Upper lobe of left lung (tissue), 6 donors: ENCODE data around the gene AKAP6. TPM values are rescaled to one million over a fixed set of nuclear protein-coding genes. Genes with fewer than 3 reads are reported as not detected.
A peak's percentile ranks its signal among the peaks of the same experiment; 100 is the strongest.

Source experiments
- ATAC-seq, 2 donors: fragments of 200-7000 bp; cut with Tn5 transposase; one replicate each; pipeline ENCODE4 v1.9.1; 2022; ENCODE audit warnings: mild to moderate bottlenecking in 2 of 2, moderate library complexity in 2 of 2; ENCODE audit not compliant: low FRiP score in 2 of 2
- DNase-seq, 2 donors: peaks; one replicate each; pipeline ENCODE4 v3.0.0-alpha.2; 2019 to 2020
- H3K27ac ChIP-seq, 4 donors: fragments of 200-600 bp; sonication (generic); one replicate each; pipeline ENCODE4 v1.5.1; 2016 to 2019
- H3K27me3 ChIP-seq, 4 donors: fragments of 200-600 bp; sonication (generic); one replicate each; pipeline ENCODE4 v1.5.1; 2017 to 2019
- H3K36me3 ChIP-seq, 4 donors: fragments of 200-600 bp; sonication (generic); one replicate each; pipeline ENCODE4 v1.5.1; 2016 to 2019
- H3K4me1 ChIP-seq, 4 donors: fragments of 200-600 bp; sonication (generic); one replicate each; pipeline ENCODE4 v1.5.1; 2018 to 2019
- H3K4me3 ChIP-seq, 4 donors: fragments of 200-600 bp; sonication (generic); one replicate each; pipeline ENCODE4 v1.5.1; 2017 to 2019; ENCODE audit warnings: mild to moderate bottlenecking in 2 of 4, moderate library complexity in 1 of 4
- H3K9me3 ChIP-seq, 4 donors: fragments of 200-600 bp; sonication (generic); one replicate each; pipeline ENCODE4 v1.5.1; 2018 to 2019
- CTCF ChIP-seq, 6 experiments: fragments of 450-650 bp in 4 of 6; fragments of 200-600 bp in 2 of 6; sonication (generic) in 2 of 6; IDR thresholded peaks; one replicate each; pipeline ENCODE4 v1.5.1; 2016 to 2019; ENCODE audit warnings: antibody characterized with exemption in 6 of 6
- EP300 ChIP-seq, 4 donors: sonication (generic); formaldehyde crosslinking; IDR thresholded peaks; one replicate each; pipeline ENCODE4 v1.5.1; 2017; ENCODE audit warnings: antibody characterized with exemption in 4 of 4, control low read depth in 2 of 4
- POLR2A ChIP-seq, 4 donors: fragments of 450-650 bp; IDR thresholded peaks; one replicate each; pipeline ENCODE4 v1.5.1; 2016 to 2017; ENCODE audit warnings: antibody characterized with exemption in 4 of 4, mild to moderate bottlenecking in 2 of 4
- POLR2AphosphoS5 ChIP-seq, 2 donors: sonication (generic); formaldehyde crosslinking; IDR thresholded peaks; one replicate each; pipeline ENCODE4 v1.5.1; 2017; ENCODE audit warnings: antibody characterized with exemption in 2 of 2
- WGBS, 2 donors: methylation state at CpG; one replicate each; pipeline ENCODE4 v1.1.5; 2017 to 2018; 5-methylcytosine and 5-hydroxymethylcytosine counted together
- total RNA-seq, 6 donors: library from RNA; depleted of rRNA in 4 of 6; stranded (reverse); fragments of >200 nt in 4 of 6; gene quantifications; one replicate each; pipeline versions ENCODE4 v1.1.0 to v1.2.1, GENCODE V29; 2016 to 2021
- donor health status: DM: no; HTN: no; CAD: no; lungs with moderate emphysema.
- donor health status: DM: no; HTN: yes; CAD: no; lungs with severe emphysema.

Gene AKAP6
- total RNA-seq, 6 donors from 2014 or later, result 6.2 to 27.7 (median 10.7) TPM

- no peaks in the 10 kb centered on the region for H3K9me3 ChIP-seq
- no peak overlapping the region for H3K27ac ChIP-seq
- 83 to 86% methylated on average over 1 of the region's 1 CpG for WGBS, 2 donors
- no peaks in the 10 kb centered on the region for H3K36me3 ChIP-seq
- no peaks in the 10 kb centered on the region for H3K27me3 ChIP-seq
- TF ChIP-seq EP300 (IDR thresholded peaks at IDR 0.05), result no peak
- no peak for TF ChIP-seq CTCF (IDR thresholded peaks at IDR 0.05)
- TF ChIP-seq POLR2AphosphoS5 (IDR thresholded peaks at IDR 0.05), result no peak
- no peak for TF ChIP-seq POLR2A (IDR thresholded peaks at IDR 0.05)
- DNase-seq, result no peak
- no peaks in the 10 kb centered on the region for H3K4me1 ChIP-seq
- no peak overlapping the region for H3K4me3 ChIP-seq
- ATAC-seq, result no peak
Observed at GRCh38 chr14:32697704-32698103, 368.6 kb downstream of the AKAP6 start.

- Histone ChIP-seq H3K36me3 (no peaks in the 10 kb centered on the region), H3K27ac (no peak overlapping the region), H3K4me1 (no peaks in the 10 kb centered on the region), H3K9me3 (no peaks in the 10 kb centered on the region), H3K27me3 (no peaks in the 10 kb centered on the region), H3K4me3 (no peak overlapping the region)
- DNase-seq, result no peak
- TF ChIP-seq EP300 (IDR thresholded peaks at IDR 0.05) (no peak), POLR2A (IDR thresholded peaks at IDR 0.05) (no peak), POLR2AphosphoS5 (IDR thresholded peaks at IDR 0.05) (no peak), CTCF (IDR thresholded peaks at IDR 0.05) (no peak)
- no peak for ATAC-seq
- WGBS, 2 donors, result 90 to 91% methylated on average over 2 of the region's 2 CpGs
Observed at GRCh38 chr14:32698831-32699230, 369.7 kb downstream of the AKAP6 start.

GRCh38 chr14:32701475-32701874, 372.4 kb downstream of the AKAP6 start:
- H3K4me3 ChIP-seq, result no peak overlapping the region
- H3K9me3 ChIP-seq, result no peaks in the 10 kb centered on the region
- 89 to 98% methylated on average over 2 of the region's 2 CpGs for WGBS, 2 donors
- DNase-seq (no peak), ATAC-seq (no peak)
- H3K4me1 ChIP-seq, result no peaks in the 10 kb centered on the region
- no peaks in the 10 kb centered on the region for H3K27me3 ChIP-seq
- TF ChIP-seq POLR2A (IDR thresholded peaks at IDR 0.05) (no peak), EP300 (IDR thresholded peaks at IDR 0.05) (no peak), CTCF (IDR thresholded peaks at IDR 0.05) (no peak), POLR2AphosphoS5 (IDR thresholded peaks at IDR 0.05) (no peak)
- H3K27ac ChIP-seq, result no peak overlapping the region
- no peaks in the 10 kb centered on the region for H3K36me3 ChIP-seq

- H3K36me3 ChIP-seq, result no peaks in the 10 kb centered on the region
- H3K9me3 ChIP-seq, result no peaks in the 10 kb centered on the region
- H3K27me3 ChIP-seq, result no peaks in the 10 kb centered on the region
- no peak overlapping the region for H3K4me3 ChIP-seq
- ATAC-seq, result no peak
- no peak for TF ChIP-seq POLR2A (IDR thresholded peaks at IDR 0.05)
- no peak for TF ChIP-seq POLR2AphosphoS5 (IDR thresholded peaks at IDR 0.05)
- no peak for TF ChIP-seq EP300 (IDR thresholded peaks at IDR 0.05)
- TF ChIP-seq CTCF (IDR thresholded peaks at IDR 0.05), result no peak
- DNase-seq, result no peak
- no peaks in the 10 kb centered on the region for H3K4me1 ChIP-seq
- H3K27ac ChIP-seq, result peak overlapping the region in 2 of 4 donors; percentile 36 to 73
Observed at GRCh38 chr14:32702088-32702487, 373.0 kb downstream of the AKAP6 start.

GRCh38 chr14:32702562-32702961, 373.5 kb downstream of the AKAP6 start:
- Histone ChIP-seq H3K4me3 (no peak overlapping the region), H3K36me3 (no peaks in the 10 kb centered on the region), H3K27ac (peak overlapping the region; percentile 21 to 73 (median 50)), H3K9me3 (no peaks in the 10 kb centered on the region), H3K27me3 (no peaks in the 10 kb centered on the region), H3K4me1 (no peaks in the 10 kb centered on the region)
- DNase-seq, result no peak
- peak in 1 of 4 donors; percentile 21 for TF ChIP-seq EP300 (IDR thresholded peaks at IDR 0.05)
- peak in 1 of 2 donors; percentile 46 for TF ChIP-seq POLR2AphosphoS5 (IDR thresholded peaks at IDR 0.05)
- no peak for TF ChIP-seq POLR2A (IDR thresholded peaks at IDR 0.05)
- ATAC-seq, result peak in 1 of 2 donors; percentile 78
- 57 to 69% methylated on average over 8 of the region's 8 CpGs for WGBS, 2 donors
